GM18858 (cell line): ENCODE measurements around the gene CGB5.
"Not testable (repeated sequence)": the region's sequence is repeated elsewhere in the genome, so short reads cannot be mapped to it uniquely, and the experiment has no call there.

Source experiments
- ATAC-seq: cut with Tn5 transposase; IDR thresholded peaks from one replicate; pipeline ENCODE4 v1.9.1; 2021; ENCODE audit not compliant: unreplicated experiment

Gene CGB5

DNA sequence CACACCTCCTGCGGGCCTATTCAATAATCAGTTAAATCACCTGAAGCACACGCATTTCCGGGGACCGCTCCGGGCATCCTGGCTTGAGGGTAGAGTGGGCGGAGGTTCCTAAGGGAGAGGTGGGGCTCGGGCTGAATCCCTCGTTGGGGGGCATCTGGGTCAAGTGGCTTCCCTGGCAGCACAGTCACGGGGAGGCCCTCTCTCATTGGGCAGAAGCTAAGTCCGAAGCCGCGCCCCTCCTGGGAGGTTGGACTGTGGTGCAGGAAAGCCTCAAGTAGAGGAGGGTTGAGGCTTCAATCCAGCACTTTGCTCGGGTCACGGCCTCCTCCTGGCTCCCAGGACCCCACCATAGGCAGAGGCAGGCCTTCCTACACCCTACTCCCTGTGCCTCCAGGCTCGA is at the start of gene CGB5:
TSS of gene CGB5 (plus strand) at position 301 of the 400 bp plus-strand sequence. CDS start 362 bp downstream, outside the sequence.
- not testable (repeated sequence) for ATAC-seq

DNA sequence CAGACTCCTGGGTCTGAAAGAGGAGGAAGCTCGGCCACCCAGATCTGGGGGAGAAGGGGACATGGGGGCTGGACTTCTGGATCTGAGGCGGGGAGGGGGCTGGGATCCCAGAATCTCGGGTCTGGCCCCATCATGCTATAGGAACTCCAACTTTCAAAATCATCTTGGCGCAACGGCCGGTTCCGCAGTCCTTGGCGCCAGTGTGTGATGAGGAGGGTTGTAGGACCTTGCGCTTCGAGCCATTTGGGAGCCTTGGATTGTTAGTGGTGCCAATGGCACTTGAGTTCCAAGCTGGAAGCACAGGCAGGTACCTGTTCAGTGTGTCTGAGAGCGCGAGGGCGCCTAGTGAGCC is 49.6 kb upstream of the CGB5 start:
- ATAC-seq = no peak

DNA sequence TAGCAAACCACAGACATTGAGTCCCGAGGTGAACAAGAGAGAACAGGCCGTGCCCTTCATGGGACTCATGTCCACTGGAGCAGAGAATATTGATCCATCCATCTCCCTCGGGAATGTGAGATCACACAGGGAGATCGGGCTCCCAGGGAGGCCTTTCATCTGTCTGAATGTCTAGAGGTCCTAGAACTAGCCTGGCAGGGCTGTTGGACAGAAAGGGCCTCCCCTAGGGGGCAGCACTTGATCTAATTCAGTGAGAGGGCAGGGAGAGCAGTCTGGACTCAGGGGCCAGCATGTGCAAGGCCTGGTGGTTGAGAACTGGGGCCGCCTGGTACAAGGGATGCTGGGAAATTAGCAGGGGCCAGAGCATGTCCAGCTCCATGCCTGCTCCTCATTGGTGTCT is 45.7 kb upstream of the CGB5 start:
- ATAC-seq = no peak

- ATAC-seq = no peak
These were observed 43.9 kb upstream of the CGB5 start for GRCh38 chr19:48999481-49000325.

- no peak for ATAC-seq
These were observed 39.5 kb upstream of the CGB5 start for GRCh38 chr19:49004133-49004532.

GRCh38 chr19:49004964-49005614 is 38.6 kb upstream of the CGB5 start:
- no peak for ATAC-seq

DNA sequence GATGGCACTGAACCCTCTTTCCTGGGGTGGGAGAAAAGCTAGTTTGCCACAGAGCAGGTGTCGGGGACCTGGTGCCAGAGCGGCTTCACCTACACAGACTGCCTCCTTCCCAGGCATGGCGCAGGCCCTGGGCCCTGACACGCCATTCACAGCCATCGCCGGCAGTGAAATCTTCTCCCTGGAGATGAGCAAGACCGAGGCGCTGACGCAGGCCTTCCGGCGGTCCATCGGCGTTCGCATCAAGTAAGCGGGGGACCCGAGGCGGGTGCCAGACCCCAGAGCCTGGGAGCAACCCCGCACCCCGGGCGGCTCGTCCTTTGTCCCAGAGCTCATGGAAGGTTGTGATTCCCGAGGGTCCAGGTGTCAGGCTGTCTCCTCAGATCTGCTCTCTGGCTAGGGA is 36.7 kb upstream of the CGB5 start:
- ATAC-seq = no peak

DNA sequence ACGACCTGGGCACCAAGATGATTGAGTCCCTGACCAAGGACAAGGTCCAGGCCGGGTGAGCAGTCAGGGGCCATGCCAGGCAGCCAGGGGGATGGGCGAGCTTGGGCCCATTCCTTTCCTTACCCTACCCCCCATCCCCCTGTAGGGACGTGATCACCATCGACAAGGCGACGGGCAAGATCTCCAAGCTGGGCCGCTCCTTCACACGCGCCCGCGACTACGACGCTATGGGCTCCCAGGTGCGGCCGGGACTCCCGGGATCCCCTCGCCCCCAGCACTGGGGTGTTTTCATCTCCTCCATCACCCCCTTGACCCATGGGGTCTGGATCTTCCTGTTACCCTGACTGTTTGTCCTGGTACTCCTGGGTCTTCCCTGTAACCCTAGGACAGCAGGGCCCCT is 33.8 kb upstream of the CGB5 start:
- ATAC-seq = no peak

DNA sequence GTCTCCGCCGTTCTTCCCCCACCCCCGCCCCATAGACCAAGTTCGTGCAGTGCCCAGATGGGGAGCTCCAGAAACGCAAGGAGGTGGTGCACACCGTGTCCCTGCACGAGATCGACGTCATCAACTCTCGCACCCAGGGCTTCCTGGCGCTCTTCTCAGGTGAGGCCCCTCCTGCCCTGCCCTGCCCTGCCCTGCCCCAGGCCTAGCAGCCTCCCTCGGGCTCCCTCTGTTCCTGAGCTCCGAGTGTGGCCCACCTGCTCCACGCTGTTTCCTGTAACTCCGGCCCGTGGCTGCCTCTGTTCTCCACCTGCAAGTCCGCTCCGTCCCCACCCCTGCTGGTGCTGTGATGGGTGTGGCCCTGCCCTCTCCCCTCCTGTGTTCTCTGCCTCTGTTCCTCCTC is 33.2 kb upstream of the CGB5 start:
- ATAC-seq = no peak

- ATAC-seq = no peak
These were observed 32.5 kb upstream of the CGB5 start for GRCh38 chr19:49011194-49011593.

DNA sequence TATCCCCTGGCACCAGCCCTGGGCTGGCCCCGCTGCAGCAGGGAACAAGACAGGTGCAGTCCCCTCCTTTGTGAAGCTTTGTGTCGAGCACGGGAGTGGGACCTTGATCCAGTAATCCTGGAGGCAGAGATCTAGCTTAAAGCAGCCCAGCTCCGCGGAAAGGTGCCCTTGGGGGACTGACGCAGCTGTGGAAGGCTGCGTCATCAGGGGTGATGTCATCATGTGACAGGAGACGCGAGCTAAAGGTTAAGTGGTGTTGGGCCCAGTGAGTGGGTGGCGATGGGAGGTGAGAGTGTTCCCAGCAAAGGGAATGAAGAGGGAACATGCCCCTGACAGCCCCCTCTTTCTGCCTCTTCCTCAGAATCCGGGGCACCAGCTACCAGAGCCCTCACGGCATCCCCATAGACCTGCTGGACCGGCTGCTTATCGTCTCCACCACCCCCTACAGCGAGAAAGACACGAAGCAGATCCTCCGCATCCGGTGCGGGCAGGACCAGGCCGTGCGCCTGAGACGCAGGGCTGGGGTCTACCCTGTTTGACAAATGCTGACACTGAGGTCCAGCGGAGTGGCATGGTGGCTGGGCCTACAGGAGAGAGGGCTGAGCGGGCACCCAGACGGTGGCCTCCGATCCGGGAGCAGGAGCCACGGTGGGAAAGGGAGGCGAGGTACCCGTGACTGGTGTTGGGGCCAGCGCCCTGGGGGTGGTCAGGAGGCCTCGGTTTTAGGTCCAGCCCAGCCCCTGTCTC is 29.4 kb upstream of the CGB5 start:
- no peak for ATAC-seq

DNA sequence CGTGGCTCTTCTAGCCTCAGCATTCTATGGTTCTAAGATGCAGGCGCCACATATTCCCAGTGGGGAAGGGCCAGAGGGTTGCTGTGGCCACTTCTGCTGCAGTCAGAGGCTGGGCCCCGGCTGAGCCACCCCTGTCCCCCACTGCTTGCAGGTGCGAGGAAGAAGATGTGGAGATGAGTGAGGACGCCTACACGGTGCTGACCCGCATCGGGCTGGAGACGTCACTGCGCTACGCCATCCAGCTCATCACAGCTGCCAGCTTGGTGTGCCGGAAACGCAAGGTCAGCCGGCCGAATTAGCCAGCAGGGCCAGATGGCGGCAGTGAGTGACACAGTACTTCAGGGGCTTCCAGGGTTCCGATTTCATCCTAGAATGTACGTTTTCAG is 28.8 kb upstream of the CGB5 start:
- ATAC-seq = no peak

GRCh38 chr19:49016067-49016839 is 27.4 kb upstream of the CGB5 start:
- ATAC-seq = no peak

DNA sequence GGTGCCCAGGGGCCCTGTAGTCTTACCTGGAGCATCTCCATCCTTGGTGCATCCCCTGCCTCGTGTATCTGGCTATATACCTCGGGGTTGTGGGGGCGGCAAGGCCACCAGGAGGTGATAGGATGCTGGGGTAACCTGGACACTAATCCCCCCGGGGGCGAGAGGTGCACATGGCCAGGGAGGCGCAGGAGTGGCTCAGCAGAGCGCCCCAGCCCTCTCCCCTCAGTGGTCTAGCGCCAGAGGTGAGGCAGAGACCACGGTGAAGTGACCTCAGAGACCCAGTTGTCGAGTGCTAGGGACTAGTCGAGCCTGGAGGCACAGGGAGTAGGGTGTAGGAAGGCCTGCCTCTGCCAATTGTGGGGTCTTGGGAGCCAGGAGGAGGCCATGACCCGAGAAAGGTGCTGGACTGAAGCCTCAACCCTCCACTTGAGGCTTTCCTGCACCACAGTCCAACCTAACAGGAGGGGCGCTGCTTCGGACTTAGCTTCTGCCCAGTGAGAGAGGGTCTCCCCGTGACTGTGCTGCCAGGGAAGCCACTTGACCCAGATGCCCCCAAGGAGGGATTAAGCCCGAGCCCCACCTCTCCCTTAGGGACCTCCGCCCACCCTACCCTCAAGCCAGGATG is 26.5 kb upstream of the CGB5 start, which contains the start of gene LHB:
TSS of gene LHB (minus strand) at position 51 of the 625 bp plus-strand sequence. CDS start at position 41, 10 bp downstream.
- ATAC-seq = no peak

GRCh38 chr19:49017666-49018351 is 25.8 kb upstream of the CGB5 start:
- no peak for ATAC-seq

GRCh38 chr19:49018388-49019241 is 25.0 kb upstream of the CGB5 start:
- ATAC-seq = not testable (repeated sequence)

DNA sequence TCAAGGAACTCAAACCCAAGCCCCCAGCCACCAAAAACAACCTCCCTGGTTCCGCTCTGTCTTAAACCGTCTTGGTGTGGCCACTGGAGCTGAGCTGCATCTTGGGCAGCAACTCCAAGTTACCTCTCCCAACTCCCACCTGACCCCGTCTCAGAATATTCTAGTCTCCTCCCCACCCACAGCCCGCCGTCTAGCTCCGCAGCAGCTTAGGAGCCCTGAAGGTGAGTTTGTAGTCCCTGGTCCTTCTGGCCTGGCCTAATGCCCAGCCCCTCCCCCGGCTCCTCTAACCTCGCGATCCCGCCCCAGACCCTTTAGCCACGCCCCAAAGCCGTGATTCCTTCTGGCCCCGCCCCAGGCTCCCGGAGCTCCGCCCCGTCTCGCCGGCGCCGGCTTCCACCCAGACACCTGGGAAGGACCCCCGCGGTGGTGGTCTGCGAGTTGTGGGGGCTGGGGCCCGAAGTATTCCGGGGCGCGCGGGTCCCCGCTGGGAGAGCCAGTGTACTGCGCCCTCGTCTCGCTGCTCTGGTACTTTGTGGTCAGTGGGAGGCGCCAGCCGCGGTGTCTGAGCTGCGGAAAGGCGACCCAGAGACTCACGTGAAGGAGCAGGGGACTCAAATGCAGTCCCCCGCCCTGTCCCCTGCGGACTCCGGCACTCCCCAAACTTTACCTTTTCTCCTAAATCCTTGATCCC is 24.3 kb upstream of the CGB5 start:
- no peak for ATAC-seq

- ATAC-seq = no peak
These were observed 23.3 kb upstream of the CGB5 start for GRCh38 chr19:49020342-49020741.
